Measurements from ENCODE around the gene ZER1. TPM values are rescaled to one million over a fixed set of nuclear protein-coding genes. Genes with fewer than 3 reads are reported as not detected.

The ZER1 gene
- total and polyA plus RNA-seq, 2 of the 8 experiments (the other 6 are each of a cell fraction or from before 2014, with no cell fraction given), result 20.5 to 26.6 TPM

- no peak for TF ChIP-seq NANOG (IDR thresholded peaks at IDR 0.05; ENCODE audit: insufficient read depth, low read depth, low read length, poor library complexity, severe bottlenecking)
- 0 out of 2 replicates have a peak, but pooled peaks have one; percentile 0 for TF ChIP-seq TEAD4 (IDR thresholded peaks at IDR 0.05; ENCODE audit: low read depth, low read length)
- no peak for TF ChIP-seq SP4 (IDR thresholded peaks at IDR 0.05; ENCODE audit: low read length)
- TF ChIP-seq CTCF (IDR thresholded peaks at IDR 0.05; ENCODE audit: control extremely low read depth in 1 of 3, insufficient read depth in 1 of 3, low read depth in 1 of 3, low read length in 3 of 3), result peak; percentile 49 to 58 (median 53)
- peak; percentile 63 to 69 for TF ChIP-seq RAD21 (IDR thresholded peaks at IDR 0.05 in 1 of 2, conservative IDR thresholded peaks at IDR 0.05 in 1 of 2; ENCODE audit: low read depth in 2 of 2, low read length in 2 of 2)
- no peak for TF ChIP-seq POLR2A (IDR thresholded peaks at IDR 0.05; ENCODE audit: control extremely low read depth in 1 of 2, low read depth in 2 of 2, low read length in 2 of 2)
- TF ChIP-seq CHD2 (IDR thresholded peaks at IDR 0.05; ENCODE audit: low read length), result no peak
- no peak for TF ChIP-seq TCF12 (IDR thresholded peaks at IDR 0.05; ENCODE audit: low read depth, low read length)
Observed at GRCh38 chr9:128764361-128764760, 7.4 kb downstream of the ZER1 start (continued).
